H7 (cell line): ENCODE data around the gene PARP14. TPM values are rescaled to one million over a fixed set of nuclear protein-coding genes. Genes with fewer than 3 reads are reported as not detected.
A peak's percentile ranks its signal among the peaks of the same experiment; 100 is the strongest.

Experiments used
- DNase-seq: peaks from one replicate; pipeline ENCODE4 v3.0.0; 2012
- H3K27me3 ChIP-seq: 2 replicates; pipeline ENCODE4 v1.6.0; 2011; ENCODE audit warnings: mild to moderate bottlenecking, low read length; ENCODE audit not compliant: control insufficient read depth, insufficient read depth
- H3K36me3 ChIP-seq: replicated peaks from 2 replicates; pipeline ENCODE4 v1.5.1; 2011; ENCODE audit warnings: low read length; ENCODE audit not compliant: control insufficient read depth, insufficient read depth
- H3K4me3 ChIP-seq: 2 replicates; pipeline ENCODE4 v1.5.1; 2011; ENCODE audit warnings: low read depth, mild to moderate bottlenecking, control low read depth, low read length, moderate library complexity; ENCODE audit not compliant: insufficient read depth
- total RNA-seq: library from RNA; depleted of rRNA; stranded (reverse); fragments of >200 nt; shearing (Covaris generic); gene quantifications from 2 replicates; pipeline ENCODE4 v1.2.3, GENCODE V29; 2014

PARP14 gene
- total RNA-seq, 1 experiment from 2014 or later: 5.6 TPM

GRCh38 chr3:122755491-122755890, 74.9 kb downstream of the PARP14 start:
- Histone ChIP-seq H3K27me3 (no peaks in the 10 kb centered on the region), H3K4me3 (no peak overlapping the region), H3K36me3 (peaks cover 1% of the 10 kb centered on the region; the same call in 1 of the 2 replicates)
- DNase-seq: no peak

- Histone ChIP-seq H3K36me3 (peaks cover 1% of the 10 kb centered on the region; the same call in 1 of the 2 replicates), H3K27me3 (no peaks in the 10 kb centered on the region), H3K4me3 (no peak overlapping the region)
- DNase-seq: no peak
Observed at GRCh38 chr3:122758877-122759560, 78.4 kb downstream of the PARP14 start.

- Histone ChIP-seq H3K36me3 (no peaks in the 10 kb centered on the region), H3K27me3 (no peaks in the 10 kb centered on the region), H3K4me3 (no peak overlapping the region)
- peak; percentile 43 for DNase-seq
Observed at GRCh38 chr3:122760453-122761271, 80.0 kb downstream of the PARP14 start.

GRCh38 chr3:122766430-122766829, 85.8 kb downstream of the PARP14 start:
- DNase-seq: no peak
- Histone ChIP-seq H3K36me3 (no peaks in the 10 kb centered on the region), H3K27me3 (no peaks in the 10 kb centered on the region), H3K4me3 (no peak overlapping the region)

- H3K36me3 ChIP-seq: no peaks in the 10 kb centered on the region
- DNase-seq: no peak
Observed at GRCh38 chr3:122767540-122768372, 87.1 kb downstream of the PARP14 start.

GRCh38 chr3:122770521-122771202, 90.0 kb downstream of the PARP14 start:
- no peak for DNase-seq
- H3K36me3 ChIP-seq: no peaks in the 10 kb centered on the region
- no peaks in the 10 kb centered on the region for H3K27me3 ChIP-seq
- H3K4me3 ChIP-seq: no peak overlapping the region

More at GRCh38 chr3:122767540-122768372, 87.1 kb downstream of the PARP14 start:
- no peak overlapping the region for H3K4me3 ChIP-seq
- H3K27me3 ChIP-seq: no peaks in the 10 kb centered on the region

- DNase-seq: no peak
- H3K36me3 ChIP-seq: no peaks in the 10 kb centered on the region
- H3K27me3 ChIP-seq: no peaks in the 10 kb centered on the region
- no peak overlapping the region for H3K4me3 ChIP-seq
Observed at GRCh38 chr3:122772827-122773226, 92.2 kb downstream of the PARP14 start.

GRCh38 chr3:122773944-122774509, 93.4 kb downstream of the PARP14 start:
- no peak overlapping the region for H3K4me3 ChIP-seq
- H3K27me3 ChIP-seq: no peaks in the 10 kb centered on the region
- no peaks in the 10 kb centered on the region for H3K36me3 ChIP-seq
- no peak for DNase-seq

GRCh38 chr3:122774564-122774963, 93.9 kb downstream of the PARP14 start:
- no peaks in the 10 kb centered on the region for H3K36me3 ChIP-seq
- H3K4me3 ChIP-seq: no peak overlapping the region
- no peaks in the 10 kb centered on the region for H3K27me3 ChIP-seq
- no peak for DNase-seq

- no peaks in the 10 kb centered on the region for H3K27me3 ChIP-seq
- no peak overlapping the region for H3K4me3 ChIP-seq
- H3K36me3 ChIP-seq: no peaks in the 10 kb centered on the region
- no peak for DNase-seq
Observed at GRCh38 chr3:122776675-122777468, 96.2 kb downstream of the PARP14 start.

- H3K4me3 ChIP-seq: no peak overlapping the region
- no peaks in the 10 kb centered on the region for H3K36me3 ChIP-seq
- no peaks in the 10 kb centered on the region for H3K27me3 ChIP-seq
- peak; percentile 70 for DNase-seq
Observed at GRCh38 chr3:122777563-122777962, 96.9 kb downstream of the PARP14 start.
